H1 (cell line): ENCODE measurements around the gene ZNF28. TPM values are rescaled to one million over a fixed set of nuclear protein-coding genes. Genes with fewer than 3 reads are reported as not detected.

Source experiments
- CTCF ChIA-PET: fragments of 300-600 bp; sonication (Branson Sonifier 250); formaldehyde crosslinking; loops from one replicate; lab custom pipeline; 2021; ENCODE audit not compliant: partially characterized antibody; lab: Charles Lee
- POLR2A ChIA-PET: fragments of 300-600 bp; sonication (Branson Sonifier 250); formaldehyde crosslinking; loops from one replicate; lab custom pipeline; 2021; ENCODE audit warnings: inconsistent platforms; ENCODE audit not compliant: partially characterized antibody; lab: Charles Lee
- DNase-seq, 2 experiments: peaks; one replicate each; pipeline versions ENCODE4 v3.0.0 to v3.0.0-alpha.2; 2010 to 2022; ENCODE audit warnings: low spot score in 2 of 2, low read depth in 1 of 2, mixed read lengths in 1 of 2
- FAIRE-seq: peaks from 2 replicates; lab custom pipeline; 2011; peaks lifted over from hg19 to GRCh38; lab: Jason Lieb, UNC
- H2AFZ ChIP-seq: 2 replicates; pipeline ENCODE4 v1.8.1; 2012; ENCODE audit warnings: low read length, inconsistent platforms
- H2AK5ac ChIP-seq: 2 replicates; pipeline ENCODE4 v1.6.1; 2013; ENCODE audit warnings: low read depth, low read length
- H2BK120ac ChIP-seq: replicated peaks from 2 replicates; pipeline ENCODE3; 2013; ENCODE audit warnings: low read depth, low read length, inconsistent platforms
- H2BK12ac ChIP-seq: 2 replicates; pipeline ENCODE4 v1.6.1; 2013; ENCODE audit warnings: low read depth, low read length
- H2BK15ac ChIP-seq: 2 replicates; pipeline ENCODE4 v1.6.1; 2013; ENCODE audit warnings: low read length
- H2BK20ac ChIP-seq: 2 replicates; pipeline ENCODE4 v1.6.1; 2013; ENCODE audit warnings: low read length
- H2BK5ac ChIP-seq: 2 replicates; pipeline ENCODE4 v1.6.1; 2013; ENCODE audit warnings: low read depth, low read length
- H3K14ac ChIP-seq: 2 replicates; pipeline ENCODE4 v1.6.1; 2013; ENCODE audit warnings: inconsistent platforms; ENCODE audit not compliant: insufficient read length
- H3K18ac ChIP-seq: 2 replicates; pipeline ENCODE4 v1.6.1; 2013; ENCODE audit warnings: low read length; ENCODE audit errors: extremely low read depth
- H3K23ac ChIP-seq: 2 replicates; pipeline ENCODE4 v1.6.1; 2013; ENCODE audit warnings: inconsistent platforms; ENCODE audit not compliant: insufficient read length
- H3K23me2 ChIP-seq: 2 replicates; pipeline ENCODE4 v1.6.1; 2013; ENCODE audit warnings: low read depth, low read length
- H3K27ac ChIP-seq: 2 replicates; pipeline ENCODE4 v1.6.1; 2011; ENCODE audit warnings: low read depth, low read length, inconsistent platforms
- H3K27me3 ChIP-seq, 4 experiments: replicated peaks in 1 of 4; 1 replicate in 1 of 4; 2 replicates in 3 of 4; pipeline versions ENCODE4 v1.6.1 to v1.8.1; 2011 to 2013; ENCODE audit warnings: low read length in 3 of 4, mild to moderate bottlenecking in 3 of 4, inconsistent platforms in 2 of 4, mixed read lengths in 2 of 4, moderate library complexity in 1 of 4; ENCODE audit not compliant: control insufficient read depth in 3 of 4, insufficient read depth in 3 of 4; ENCODE audit errors: extremely low read depth in 1 of 4
- H3K36me3 ChIP-seq, 4 experiments: 2 replicates each; pipeline versions ENCODE4 v1.6.1 to v1.8.1; 2011 to 2013; ENCODE audit warnings: mild to moderate bottlenecking in 4 of 4, low read length in 3 of 4, moderate library complexity in 2 of 4, control low read depth in 1 of 4, inconsistent platforms in 1 of 4; ENCODE audit not compliant: insufficient read depth in 4 of 4, control insufficient read depth in 2 of 4
- H3K4ac ChIP-seq: replicated peaks from 2 replicates; pipeline ENCODE3; 2013; ENCODE audit warnings: low read length, low read depth, mixed read lengths, inconsistent platforms; ENCODE audit not compliant: insufficient read length
- H3K4me1 ChIP-seq, 4 experiments: replicated peaks in 1 of 4; 1 replicate in 1 of 4; 2 replicates in 3 of 4; pipeline versions ENCODE4 v1.6.1 to v1.8.1; 2011 to 2013; ENCODE audit warnings: low read length in 3 of 4, inconsistent platforms in 2 of 4, mixed read lengths in 1 of 4; ENCODE audit not compliant: insufficient read depth in 4 of 4, control insufficient read depth in 3 of 4
- H3K4me2 ChIP-seq, 2 experiments: 2 replicates each; pipeline versions ENCODE4 v1.6.1 to v1.8.1; 2011 to 2013; ENCODE audit warnings: low read depth in 2 of 2, low read length in 2 of 2, control low read depth in 1 of 2, inconsistent platforms in 1 of 2, mild to moderate bottlenecking in 1 of 2; ENCODE audit not compliant: insufficient read depth in 1 of 2
- H3K4me3 ChIP-seq, 4 experiments: fragments of 200-600, 300-600 bp in 1 of 4; sonication (generic), shearing (Covaris generic), sonication (Bioruptor Twin) in 1 of 4; 2 replicates each; pipeline versions ENCODE4 v1.5.1 to v1.8.1; 2011 to 2016; ENCODE audit warnings: low read length in 4 of 4, low read depth in 3 of 4, control low read depth in 2 of 4, inconsistent platforms in 2 of 4, mild to moderate bottlenecking in 2 of 4, mixed read lengths in 1 of 4, moderate library complexity in 1 of 4; ENCODE audit not compliant: insufficient read depth in 2 of 4; ENCODE audit errors: extremely low read depth in 1 of 4
- H3K56ac ChIP-seq: replicated peaks from 2 replicates; pipeline ENCODE3; 2013; ENCODE audit warnings: low read depth, mild to moderate bottlenecking, mixed read lengths, low read length, inconsistent platforms; ENCODE audit not compliant: insufficient read length
- H3K79me1 ChIP-seq: 2 replicates; pipeline ENCODE4 v1.6.1; 2013; ENCODE audit warnings: low read depth, low read length, control low read depth
- H3K79me2 ChIP-seq, 2 experiments: 2 replicates each; pipeline versions ENCODE4 v1.6.1 to v1.8.1; 2012 to 2013; ENCODE audit warnings: low read length in 2 of 2, mild to moderate bottlenecking in 2 of 2, inconsistent platforms in 1 of 2; ENCODE audit not compliant: insufficient read depth in 2 of 2, control insufficient read depth in 1 of 2
- H3K9ac ChIP-seq, 4 experiments: replicated peaks in 1 of 4; 1 replicate in 1 of 4; 2 replicates in 3 of 4; pipeline versions ENCODE4 v1.6.1 to v1.8.1; 2011 to 2013; ENCODE audit warnings: low read depth in 3 of 4, low read length in 3 of 4, control low read depth in 2 of 4, mild to moderate bottlenecking in 2 of 4, moderate library complexity in 2 of 4, inconsistent platforms in 1 of 4; ENCODE audit errors: extremely low read depth in 1 of 4
- H3K9me3 ChIP-seq, 2 experiments: 2 replicates each; pipeline versions ENCODE4 v1.6.1 to v1.8.1; 2012 to 2013; ENCODE audit warnings: mild to moderate bottlenecking in 2 of 2, moderate library complexity in 2 of 2, control low read depth in 1 of 2, inconsistent platforms in 1 of 2, low read depth in 1 of 2, low read length in 1 of 2, mixed read lengths in 1 of 2; ENCODE audit not compliant: insufficient read depth in 2 of 2
- H4K20me1 ChIP-seq, 2 experiments: replicated peaks in 1 of 2; 2 replicates each; pipeline versions ENCODE3 to v1.8.1; 2011 to 2013; ENCODE audit warnings: inconsistent platforms in 2 of 2, low read length in 2 of 2, mild to moderate bottlenecking in 1 of 2; ENCODE audit not compliant: insufficient read depth in 2 of 2, control insufficient read depth in 1 of 2
- H4K5ac ChIP-seq: 2 replicates; pipeline ENCODE4 v1.6.1; 2013; ENCODE audit warnings: low read length, low read depth, mixed read lengths, inconsistent platforms; ENCODE audit not compliant: insufficient read length
- H4K8ac ChIP-seq: 2 replicates; pipeline ENCODE4 v1.8.0; 2013; ENCODE audit warnings: mild to moderate bottlenecking, moderate library complexity, low read length, inconsistent platforms; ENCODE audit not compliant: insufficient read depth; ENCODE audit errors: extremely low read depth
- H4K91ac ChIP-seq: replicated peaks from 2 replicates; pipeline ENCODE3; 2013; ENCODE audit warnings: low read length, mixed read lengths, inconsistent platforms; ENCODE audit not compliant: insufficient read length
- ASH2L ChIP-seq: fragments of 200-600, 300-600 bp; sonication (generic); IDR thresholded peaks from one replicate; pipeline ENCODE4 v1.7.1; 2017; ENCODE audit warnings: low read length
- BACH1 ChIP-seq: IDR thresholded peaks from 2 replicates; pipeline ENCODE4 v1.6.1; 2012; ENCODE audit warnings: low read length, improper control_type of control experiment
- CBX8 ChIP-seq: fragments of 300-800, 300-1000 bp; sonication (generic); IDR thresholded peaks from 2 replicates; pipeline ENCODE4 v1.7.1; 2016; ENCODE audit warnings: low read depth, low read length, borderline replicate concordance
- CEBPB ChIP-seq: IDR thresholded peaks from 2 replicates; pipeline ENCODE4 v1.6.1; 2012; ENCODE audit warnings: low read depth, low read length
- GTF2F1 ChIP-seq: IDR thresholded peaks from 2 replicates; pipeline ENCODE4 v1.6.1; 2012; ENCODE audit warnings: low read depth, low read length, improper control_type of control experiment, borderline replicate concordance
- JUND ChIP-seq: IDR thresholded peaks from 2 replicates; pipeline ENCODE4 v1.6.1; 2011; ENCODE audit warnings: mild to moderate bottlenecking, improper control_type of control experiment, low read length
- NANOG ChIP-seq: IDR thresholded peaks from 2 replicates; pipeline ENCODE4 v1.6.1; 2011; ENCODE audit warnings: low read length, low read depth, mild to moderate bottlenecking, inconsistent platforms; ENCODE audit not compliant: insufficient read depth, poor library complexity, severe bottlenecking
- PHF8 ChIP-seq: fragments of 200-600 bp; sonication (generic); conservative IDR thresholded peaks from 2 replicates; pipeline ENCODE4 v1.7.1; 2012; ENCODE audit warnings: low read depth, mild to moderate bottlenecking, inconsistent platforms, low read length, moderate library complexity
- POLR2A ChIP-seq, 2 experiments: IDR thresholded peaks; 1 replicate in 1 of 2; 2 replicates in 1 of 2; pipeline ENCODE4 v1.6.1; 2011; ENCODE audit warnings: low read depth in 2 of 2, low read length in 2 of 2, mild to moderate bottlenecking in 2 of 2; ENCODE audit errors: control extremely low read depth in 1 of 2
- WGBS, 2 experiments: shearing (Covaris generic) in 1 of 2; methylation state at CpG; one replicate each; pipeline versions ENCODE4 v1.1.6 to v1.1.7; 2013 to 2015; ENCODE audit warnings: low lambda C conversion rate in 2 of 2, mixed read lengths in 2 of 2, inconsistent platforms in 1 of 2, low coverage in 1 of 2, missing lambda C conversion rate in 1 of 2; ENCODE audit not compliant: insufficient replicate concordance in 2 of 2, insufficient coverage in 1 of 2, insufficient read length in 1 of 2; ENCODE audit errors: extremely low coverage in 1 of 2, missing lambda C conversion rate in 1 of 2; 5-methylcytosine and 5-hydroxymethylcytosine counted together
- polyA plus RNA-seq, 7 experiments: library from polyadenylated mRNA; depleted of rRNA in 3 of 7; stranded (reverse) in 5 of 7; unstranded in 2 of 7; fragments of >200 nt in 5 of 7; fragments of 200-250 nt in 2 of 7; gene quantifications; 1 replicate in 5 of 7; 2 replicates in 1 of 7; 4 replicates in 1 of 7; pipeline versions ENCODE4 v1.2.1 to v1.2.3, GENCODE V29; 2011 to 2013; ENCODE audit warnings: missing spikeins in 2 of 7, mixed read lengths in 2 of 7
- total RNA-seq: library from RNA; stranded (reverse); fragmentation: NEBNext Ultra II Directional; extraction: Animal tissue kit (Norgen Biotek cat#: 25700); gene quantifications from 2 replicates; pipeline ENCODE4 v1.2.1, GENCODE V29; 2021
- TF ChIP-seq, protein P1 (sequence below): IDR thresholded peaks from 2 replicates; pipeline ENCODE4 v1.6.1; 2012; ENCODE audit warnings: low read length, inconsistent platforms
- TF ChIP-seq, protein P2 (sequence below), 3 experiments: IDR thresholded peaks; 1 replicate in 2 of 3; 2 replicates in 1 of 3; pipeline versions ENCODE4 v1.5.1 to v1.6.1; 2011; ENCODE audit warnings: low read length in 3 of 3, mild to moderate bottlenecking in 3 of 3, inconsistent platforms in 2 of 3, low read depth in 1 of 3, moderate library complexity in 1 of 3; ENCODE audit not compliant: insufficient read depth in 1 of 3; ENCODE audit errors: control extremely low read depth in 1 of 3

The ZNF28 gene
- total and polyA plus RNA-seq, 2 of the 8 experiments (the other 6 are each of a cell fraction or from before 2014, with no cell fraction given), result 7.3 to 23.0 TPM

DNA sequence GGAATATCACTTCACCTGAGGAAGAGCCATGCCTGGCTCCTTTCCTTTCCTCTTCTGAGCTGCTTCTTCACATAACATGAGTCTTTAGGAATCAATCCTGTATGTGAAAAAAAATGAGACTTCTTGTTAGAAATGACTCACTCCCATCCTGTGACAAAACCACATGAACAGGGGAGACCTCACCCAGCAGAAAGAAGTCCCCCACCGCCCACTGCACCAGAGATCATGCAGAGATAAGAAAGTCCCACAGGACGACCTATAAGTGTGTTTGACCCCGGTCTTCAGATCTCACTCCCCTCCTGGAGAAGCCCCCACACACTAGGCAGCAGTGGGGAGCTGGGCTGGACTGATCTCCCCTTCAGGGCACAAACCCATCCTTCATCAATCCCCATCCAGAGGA, 42.6 kb downstream of the ZNF28 start:
- Histone ChIP-seq H3K23ac (no peak overlapping the region), H4K20me1 (no peaks in the 10 kb centered on the region), H3K79me2 (no peaks in the 10 kb centered on the region), H3K9ac (no peak overlapping the region), H2AK5ac (no peak overlapping the region), H2BK12ac (no peak overlapping the region), H4K8ac (no peak overlapping the region), H3K9me3 (no peaks in the 10 kb centered on the region), H3K4me1 (no peaks in the 10 kb centered on the region), H3K14ac (no peak overlapping the region), H2BK15ac (no peak overlapping the region), H3K4me3 (no peak overlapping the region), H2AFZ (no peak overlapping the region), H3K56ac (no peak overlapping the region), H3K4me2 (no peak overlapping the region), H4K5ac (no peak overlapping the region), H3K18ac (no peak overlapping the region), H2BK120ac (no peak overlapping the region), H2BK20ac (no peak overlapping the region), H2BK5ac (no peak overlapping the region), H4K91ac (no peak overlapping the region), H3K79me1 (no peaks in the 10 kb centered on the region), H3K4ac (no peak overlapping the region), H3K27ac (no peak overlapping the region), H3K36me3 (no peaks in the 10 kb centered on the region), H3K27me3 (no peaks in the 10 kb centered on the region), H3K23me2 (no peaks in the 10 kb centered on the region)
- ChIA-PET POLR2A (interaction anchor here (0.6 kb wide), 1 partner anchor 143 kb away, joined by 4 read pairs; no protein-coding TSS in a partner anchor), CTCF (interaction anchor here (0.5 to 0.7 kb wide), 3 partner anchors 10 to 268 kb away, joined by 3 to 6 read pairs (median 3); no protein-coding TSS in a partner anchor)
- no peak for FAIRE-seq
- 79% methylated on average over 3 of the region's 3 CpGs; no CpG with 5 or more reads in 1 of the 2 experiments for WGBS, 2 experiments
- no peak for DNase-seq
- no peak for TF ChIP-seq BACH1
- TF ChIP-seq, protein P1, sequence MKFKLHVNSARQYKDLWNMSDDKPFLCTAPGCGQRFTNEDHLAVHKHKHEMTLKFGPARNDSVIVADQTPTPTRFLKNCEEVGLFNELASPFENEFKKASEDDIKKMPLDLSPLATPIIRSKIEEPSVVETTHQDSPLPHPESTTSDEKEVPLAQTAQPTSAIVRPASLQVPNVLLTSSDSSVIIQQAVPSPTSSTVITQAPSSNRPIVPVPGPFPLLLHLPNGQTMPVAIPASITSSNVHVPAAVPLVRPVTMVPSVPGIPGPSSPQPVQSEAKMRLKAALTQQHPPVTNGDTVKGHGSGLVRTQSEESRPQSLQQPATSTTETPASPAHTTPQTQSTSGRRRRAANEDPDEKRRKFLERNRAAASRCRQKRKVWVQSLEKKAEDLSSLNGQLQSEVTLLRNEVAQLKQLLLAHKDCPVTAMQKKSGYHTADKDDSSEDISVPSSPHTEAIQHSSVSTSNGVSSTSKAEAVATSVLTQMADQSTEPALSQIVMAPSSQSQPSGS, result no peak
- TF ChIP-seq JUND, result no peak
- no peak for TF ChIP-seq CBX8
- no peak for TF ChIP-seq POLR2A (IDR thresholded peaks at IDR 0.05; ENCODE audit: control extremely low read depth in 1 of 2, low read depth in 2 of 2, low read length in 2 of 2)
- no peak for TF ChIP-seq ASH2L
- TF ChIP-seq NANOG, result no peak
- no peak for TF ChIP-seq PHF8
- TF ChIP-seq GTF2F1, result no peak
- no peak for TF ChIP-seq CEBPB
- TF ChIP-seq, protein P2, sequence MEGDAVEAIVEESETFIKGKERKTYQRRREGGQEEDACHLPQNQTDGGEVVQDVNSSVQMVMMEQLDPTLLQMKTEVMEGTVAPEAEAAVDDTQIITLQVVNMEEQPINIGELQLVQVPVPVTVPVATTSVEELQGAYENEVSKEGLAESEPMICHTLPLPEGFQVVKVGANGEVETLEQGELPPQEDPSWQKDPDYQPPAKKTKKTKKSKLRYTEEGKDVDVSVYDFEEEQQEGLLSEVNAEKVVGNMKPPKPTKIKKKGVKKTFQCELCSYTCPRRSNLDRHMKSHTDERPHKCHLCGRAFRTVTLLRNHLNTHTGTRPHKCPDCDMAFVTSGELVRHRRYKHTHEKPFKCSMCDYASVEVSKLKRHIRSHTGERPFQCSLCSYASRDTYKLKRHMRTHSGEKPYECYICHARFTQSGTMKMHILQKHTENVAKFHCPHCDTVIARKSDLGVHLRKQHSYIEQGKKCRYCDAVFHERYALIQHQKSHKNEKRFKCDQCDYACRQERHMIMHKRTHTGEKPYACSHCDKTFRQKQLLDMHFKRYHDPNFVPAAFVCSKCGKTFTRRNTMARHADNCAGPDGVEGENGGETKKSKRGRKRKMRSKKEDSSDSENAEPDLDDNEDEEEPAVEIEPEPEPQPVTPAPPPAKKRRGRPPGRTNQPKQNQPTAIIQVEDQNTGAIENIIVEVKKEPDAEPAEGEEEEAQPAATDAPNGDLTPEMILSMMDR (IDR thresholded peaks at IDR 0.05; ENCODE audit: control extremely low read depth in 1 of 3, insufficient read depth in 1 of 3, low read depth in 1 of 3, low read length in 3 of 3), result no peak
